OCI-LY3 (cell line): Measurements from ENCODE around the gene SAV1.
A peak's percentile ranks its signal among the peaks of the same experiment; 100 is the strongest.
"Not testable (repeated sequence)": the region's sequence is repeated elsewhere in the genome, so short reads cannot be mapped to it uniquely, and the experiment has no call there.

Experiments used
- H2AFZ ChIP-seq: fragments of 200-600, 300-600 bp; shearing (Covaris generic); 2 replicates; pipeline ENCODE4 v1.6.0; 2014; ENCODE audit warnings: antibody characterized with exemption, low read depth, low read length
- H3K27ac ChIP-seq: fragments of 200-600, 300-600 bp; sonication (generic); 2 replicates; pipeline ENCODE4 v1.5.1; 2014; ENCODE audit warnings: mild to moderate bottlenecking, low read length, moderate library complexity, mixed read lengths
- H3K27me3 ChIP-seq: fragments of 200-600, 300-600 bp; sonication (generic); 2 replicates; pipeline ENCODE4 v1.6.1; 2014; ENCODE audit warnings: low read depth, low read length, mixed read lengths
- H3K36me3 ChIP-seq: fragments of 200-600, 300-600 bp; sonication (generic); replicated peaks from 2 replicates; pipeline ENCODE3; 2014; ENCODE audit warnings: low read depth, low read length, mixed read lengths
- H3K4me1 ChIP-seq: fragments of 300-600, 200-600 bp; sonication (generic); 2 replicates; pipeline ENCODE4 v1.6.1; 2014; ENCODE audit warnings: low read length, mixed read lengths
- H3K4me2 ChIP-seq: fragments of 200-600, 300-600 bp; sonication (generic); 2 replicates; pipeline ENCODE4 v1.6.1; 2014; ENCODE audit warnings: low read length, mixed read lengths
- H3K4me3 ChIP-seq: fragments of 300-600, 200-600 bp; sonication (generic); 2 replicates; pipeline ENCODE4 v1.5.1; 2014; ENCODE audit warnings: antibody characterized with exemption, mild to moderate bottlenecking, low read length, moderate library complexity
- H3K79me2 ChIP-seq: fragments of 300-600, 200-600 bp; shearing (Covaris generic); 2 replicates; pipeline ENCODE4 v1.6.1; 2014; ENCODE audit warnings: mild to moderate bottlenecking, low read length, mixed read lengths
- H3K9ac ChIP-seq: fragments of 300-600, 200-600 bp; shearing (Covaris generic); 2 replicates; pipeline ENCODE4 v1.6.0; 2014; ENCODE audit warnings: mild to moderate bottlenecking, low read length, moderate library complexity
- H3K9me3 ChIP-seq: fragments of 200-600, 300-600 bp; shearing (Covaris generic); 2 replicates; pipeline ENCODE4 v1.6.1; 2014; ENCODE audit warnings: low read length, mixed read lengths; ENCODE audit not compliant: insufficient read depth
- H4K20me1 ChIP-seq: fragments of 200-600, 300-600 bp; sonication (generic); 2 replicates; pipeline ENCODE4 v1.6.1; 2016; ENCODE audit warnings: low read length, mixed read lengths; ENCODE audit not compliant: insufficient read depth
- EZH2phosphoT487 ChIP-seq: fragments of 200-600 bp; shearing (Covaris generic); IDR thresholded peaks from 2 replicates; pipeline ENCODE4 v1.6.1; 2018; ENCODE audit warnings: antibody characterized with exemption, mixed run types, low read depth
- TF ChIP-seq, protein P1 (sequence below): fragments of 200-600, 300-600 bp; sonication (generic); IDR thresholded peaks from 2 replicates; pipeline ENCODE4 v1.5.1; 2014; ENCODE audit warnings: antibody characterized with exemption, low read length, low read depth

The SAV1 gene

DNA sequence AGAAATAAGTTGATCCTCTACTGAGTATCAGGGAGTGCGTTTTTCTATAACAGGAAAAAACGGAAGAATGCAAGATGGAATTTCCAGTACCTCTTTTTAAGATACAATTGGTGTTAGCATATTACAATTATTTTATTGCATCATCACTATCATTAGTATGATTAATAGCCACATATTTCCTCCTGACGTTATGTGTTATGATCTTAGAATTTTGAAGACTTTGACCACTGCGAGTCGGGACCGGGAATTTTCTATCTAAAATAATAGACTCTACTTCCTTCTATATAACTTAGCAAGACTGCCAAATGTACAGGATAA, 679 bp upstream of the SAV1 start:
- Histone ChIP-seq H3K4me3 (peak overlapping the region; percentile 89), H3K9me3 (no peaks in the 10 kb centered on the region), H3K79me2 (peaks cover 24% of the 10 kb centered on the region), H4K20me1 (no peaks in the 10 kb centered on the region), H3K36me3 (no peaks in the 10 kb centered on the region), H3K27me3 (peaks cover 5% of the 10 kb centered on the region; the same call in 1 of the 2 replicates), H3K9ac (peak overlapping the region; percentile 77), H3K4me2 (peak overlapping the region; percentile 73), H2AFZ (peak overlapping the region; percentile 82), H3K27ac (no peak overlapping the region), H3K4me1 (peaks cover 27% of the 10 kb centered on the region)
- TF ChIP-seq, protein P1, sequence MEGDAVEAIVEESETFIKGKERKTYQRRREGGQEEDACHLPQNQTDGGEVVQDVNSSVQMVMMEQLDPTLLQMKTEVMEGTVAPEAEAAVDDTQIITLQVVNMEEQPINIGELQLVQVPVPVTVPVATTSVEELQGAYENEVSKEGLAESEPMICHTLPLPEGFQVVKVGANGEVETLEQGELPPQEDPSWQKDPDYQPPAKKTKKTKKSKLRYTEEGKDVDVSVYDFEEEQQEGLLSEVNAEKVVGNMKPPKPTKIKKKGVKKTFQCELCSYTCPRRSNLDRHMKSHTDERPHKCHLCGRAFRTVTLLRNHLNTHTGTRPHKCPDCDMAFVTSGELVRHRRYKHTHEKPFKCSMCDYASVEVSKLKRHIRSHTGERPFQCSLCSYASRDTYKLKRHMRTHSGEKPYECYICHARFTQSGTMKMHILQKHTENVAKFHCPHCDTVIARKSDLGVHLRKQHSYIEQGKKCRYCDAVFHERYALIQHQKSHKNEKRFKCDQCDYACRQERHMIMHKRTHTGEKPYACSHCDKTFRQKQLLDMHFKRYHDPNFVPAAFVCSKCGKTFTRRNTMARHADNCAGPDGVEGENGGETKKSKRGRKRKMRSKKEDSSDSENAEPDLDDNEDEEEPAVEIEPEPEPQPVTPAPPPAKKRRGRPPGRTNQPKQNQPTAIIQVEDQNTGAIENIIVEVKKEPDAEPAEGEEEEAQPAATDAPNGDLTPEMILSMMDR: no peak
- TF ChIP-seq EZH2phosphoT487: no peak

GRCh38 chr14:50667684-50667995, 466 bp downstream of the SAV1 start:
- H3K4me1 ChIP-seq: peaks cover 27% of the 10 kb centered on the region
- H3K79me2 ChIP-seq: peaks cover 24% of the 10 kb centered on the region
- no peak overlapping the region for H3K27ac ChIP-seq
- H3K4me3 ChIP-seq: peak overlapping the region; percentile 89
- H3K27me3 ChIP-seq: peaks cover 5% of the 10 kb centered on the region; the same call in 1 of the 2 replicates
- no peaks in the 10 kb centered on the region for H4K20me1 ChIP-seq
- no peaks in the 10 kb centered on the region for H3K9me3 ChIP-seq
- peak overlapping the region; percentile 82 for H2AFZ ChIP-seq
- no peaks in the 10 kb centered on the region for H3K36me3 ChIP-seq
- H3K9ac ChIP-seq: peak overlapping the region; percentile 77
- TF ChIP-seq, protein P1: peak; percentile 25; the same call in 1 of the 2 replicates
- TF ChIP-seq EZH2phosphoT487: no peak
- H3K4me2 ChIP-seq: peak overlapping the region; percentile 73

- Histone ChIP-seq H3K27me3 (peaks cover 5% of the 10 kb centered on the region; the same call in 1 of the 2 replicates), H3K4me3 (peak overlapping the region; percentile 89), H3K79me2 (peaks cover 24% of the 10 kb centered on the region), H3K4me1 (peaks cover 27% of the 10 kb centered on the region), H3K36me3 (no peaks in the 10 kb centered on the region), H3K9me3 (no peaks in the 10 kb centered on the region), H2AFZ (peak overlapping the region; percentile 82), H3K4me2 (peak overlapping the region; percentile 73), H3K9ac (peak overlapping the region; percentile 77), H4K20me1 (no peaks in the 10 kb centered on the region), H3K27ac (no peak overlapping the region)
- TF ChIP-seq EZH2phosphoT487: no peak
- TF ChIP-seq, protein P1: no peak
Observed at GRCh38 chr14:50666772-50667683, 1.1 kb downstream of the SAV1 start.

DNA sequence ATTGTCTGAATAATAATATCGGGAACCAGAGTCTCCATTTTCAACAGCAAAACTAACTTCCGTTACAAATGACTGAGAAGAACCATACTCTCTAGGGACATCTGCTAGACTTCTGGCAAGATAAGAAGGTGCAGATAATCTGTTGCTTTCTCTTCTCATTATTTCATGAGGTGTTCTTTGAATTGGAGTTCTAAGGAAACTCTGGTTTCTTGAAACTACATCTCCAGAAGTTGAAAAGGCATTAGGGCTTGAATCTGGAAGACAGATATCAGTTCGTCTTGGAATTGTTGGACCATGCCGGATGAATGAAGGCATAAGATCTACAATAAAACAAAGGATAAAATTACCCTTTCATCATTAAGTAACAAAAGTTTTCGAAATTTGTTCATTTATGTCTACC, 2.8 kb downstream of the SAV1 start:
- H3K4me2 ChIP-seq, H4K20me1 ChIP-seq, H2AFZ ChIP-seq, H3K9ac ChIP-seq, H3K36me3 ChIP-seq, H3K27me3 ChIP-seq, H3K4me3 ChIP-seq, H3K27ac ChIP-seq, H3K9me3 ChIP-seq: not testable (repeated sequence)
- Histone ChIP-seq H3K4me1 (peaks cover 24% of the 10 kb centered on the region), H3K79me2 (peaks cover 24% of the 10 kb centered on the region)

GRCh38 chr14:50664579-50664978, 3.5 kb downstream of the SAV1 start:
- Histone ChIP-seq H3K79me2 (peaks cover 24% of the 10 kb centered on the region), H3K4me1 (peaks cover 17% of the 10 kb centered on the region)
- not testable (repeated sequence) for H3K27me3 ChIP-seq, H3K36me3 ChIP-seq, H4K20me1 ChIP-seq, H2AFZ ChIP-seq, H3K4me3 ChIP-seq, H3K9ac ChIP-seq, H3K27ac ChIP-seq, H3K9me3 ChIP-seq, H3K4me2 ChIP-seq
